ENCODE results near the gene LRRK1. TPM values are rescaled to one million over a fixed set of nuclear protein-coding genes. Genes with fewer than 3 reads are reported as not detected.

Gene LRRK1
- total and polyA plus RNA-seq, 2 of the 13 experiments (the other 11 are each of a cell fraction or from before 2014, with no cell fraction given), result 0.13 to 1.2 TPM

DNA sequence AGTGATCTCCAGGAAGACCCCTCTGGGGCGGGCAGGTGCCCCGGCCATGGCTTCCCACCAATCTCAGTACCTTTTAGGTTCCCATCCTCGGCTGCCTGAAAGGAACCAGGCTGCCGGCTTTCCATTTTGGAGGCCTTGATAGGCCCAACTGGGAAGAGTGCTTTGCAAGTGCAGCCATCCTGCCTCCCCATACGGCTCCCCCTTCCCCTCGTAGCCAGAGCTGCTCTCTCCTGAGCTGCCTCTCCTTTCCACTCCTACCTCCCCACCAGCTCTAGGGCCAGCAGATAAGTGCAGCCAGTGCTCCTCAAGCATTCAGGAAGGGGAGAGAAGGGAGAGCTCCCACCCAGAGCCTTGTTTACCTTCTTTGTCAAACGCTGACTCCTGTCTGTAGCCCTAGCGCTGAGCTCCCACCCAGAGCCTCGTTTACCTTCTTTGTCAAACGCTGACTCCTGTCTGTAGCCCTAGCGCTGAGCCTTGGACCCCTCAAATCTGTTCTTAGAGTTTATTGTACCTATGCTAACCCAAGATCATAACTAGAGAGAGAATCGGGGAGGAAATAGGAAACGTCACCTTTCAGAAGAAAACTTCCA lies 133.0 kb downstream of the LRRK1 start (continued):
- TF ChIP-seq, protein P1, sequence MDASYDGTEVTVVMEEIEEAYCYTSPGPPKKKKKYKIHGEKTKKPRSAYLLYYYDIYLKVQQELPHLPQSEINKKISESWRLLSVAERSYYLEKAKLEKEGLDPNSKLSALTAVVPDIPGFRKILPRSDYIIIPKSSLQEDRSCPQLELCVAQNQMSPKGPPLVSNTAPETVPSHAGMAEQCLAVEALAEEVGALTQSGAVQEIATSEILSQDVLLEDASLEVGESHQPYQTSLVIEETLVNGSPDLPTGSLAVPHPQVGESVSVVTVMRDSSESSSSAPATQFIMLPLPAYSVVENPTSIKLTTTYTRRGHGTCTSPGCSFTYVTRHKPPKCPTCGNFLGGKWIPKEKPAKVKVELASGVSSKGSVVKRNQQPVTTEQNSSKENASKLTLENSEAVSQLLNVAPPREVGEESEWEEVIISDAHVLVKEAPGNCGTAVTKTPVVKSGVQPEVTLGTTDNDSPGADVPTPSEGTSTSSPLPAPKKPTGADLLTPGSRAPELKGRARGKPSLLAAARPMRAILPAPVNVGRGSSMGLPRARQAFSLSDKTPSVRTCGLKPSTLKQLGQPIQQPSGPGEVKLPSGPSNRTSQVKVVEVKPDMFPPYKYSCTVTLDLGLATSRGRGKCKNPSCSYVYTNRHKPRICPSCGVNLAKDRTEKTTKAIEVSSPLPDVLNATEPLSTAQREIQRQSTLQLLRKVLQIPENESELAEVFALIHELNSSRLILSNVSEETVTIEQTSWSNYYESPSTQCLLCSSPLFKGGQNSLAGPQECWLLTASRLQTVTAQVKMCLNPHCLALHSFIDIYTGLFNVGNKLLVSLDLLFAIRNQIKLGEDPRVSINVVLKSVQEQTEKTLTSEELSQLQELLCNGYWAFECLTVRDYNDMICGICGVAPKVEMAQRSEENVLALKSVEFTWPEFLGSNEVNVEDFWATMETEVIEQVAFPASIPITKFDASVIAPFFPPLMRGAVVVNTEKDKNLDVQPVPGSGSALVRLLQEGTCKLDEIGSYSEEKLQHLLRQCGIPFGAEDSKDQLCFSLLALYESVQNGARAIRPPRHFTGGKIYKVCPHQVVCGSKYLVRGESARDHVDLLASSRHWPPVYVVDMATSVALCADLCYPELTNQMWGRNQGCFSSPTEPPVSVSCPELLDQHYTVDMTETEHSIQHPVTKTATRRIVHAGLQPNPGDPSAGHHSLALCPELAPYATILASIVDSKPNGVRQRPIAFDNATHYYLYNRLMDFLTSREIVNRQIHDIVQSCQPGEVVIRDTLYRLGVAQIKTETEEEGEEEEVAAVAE (CRISPR knock-in tag; IDR thresholded peaks at IDR 0.05; ENCODE audit: borderline replicate concordance), result no peak
- TF ChIP-seq MTA1 (CRISPR knock-in tag; IDR thresholded peaks at IDR 0.05; ENCODE audit: borderline replicate concordance) (no peak), HDAC1 (CRISPR knock-in tag; IDR thresholded peaks at IDR 0.05) (no peak), PHF20 (CRISPR knock-in tag; IDR thresholded peaks at IDR 0.05) (no peak), ZNF484 (CRISPR knock-in tag; IDR thresholded peaks at IDR 0.05; ENCODE audit: borderline replicate concordance, low read depth) (no peak)

DNA sequence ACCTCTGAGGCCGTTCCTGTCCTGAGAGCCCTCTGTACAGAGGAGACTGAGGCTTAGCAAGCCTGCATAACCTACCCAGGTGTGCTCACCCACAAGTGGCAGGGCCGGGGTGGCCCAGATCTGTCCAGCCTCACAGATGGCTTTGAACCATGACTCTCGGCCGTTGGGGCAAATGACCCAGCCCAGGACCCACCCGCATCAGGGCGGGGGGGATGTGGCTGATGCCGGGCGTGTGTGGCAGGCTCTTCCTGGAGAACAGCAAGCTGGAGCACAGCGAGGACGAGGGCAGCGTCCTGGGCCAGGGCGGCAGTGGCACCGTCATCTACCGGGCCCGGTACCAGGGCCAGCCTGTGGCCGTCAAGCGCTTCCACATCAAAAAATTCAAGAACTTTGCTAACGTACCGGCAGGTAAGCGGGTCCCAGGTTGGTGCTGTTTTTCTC lies 133.5 kb downstream of the LRRK1 start:
- peaks cover 0 to 9% of the 10 kb centered on the region in 2 experiments; a peak in 3 of 5 replicates for H3K36me3 ChIP-seq (replicated peaks in 1 of 2; ENCODE audit: control insufficient read depth in 1 of 2, insufficient read depth in 2 of 2, low read length in 2 of 2)
- DNase-seq (ENCODE audit: low spot score) (no peak), ATAC-seq (no peak), FAIRE-seq (no peak)
- H3K27ac ChIP-seq (ENCODE audit: extremely low read length, insufficient read depth, low read length), result no peak overlapping the region
- ChIA-PET CTCF (ENCODE audit: low intra/inter-chr PET ratio, low total read pairs) (no interaction called here), POLR2A (no interaction called here)
- H4K20me1 ChIP-seq (ENCODE audit: insufficient read depth, low read length), result no peaks in the 10 kb centered on the region
- TF ChIP-seq, protein P2, sequence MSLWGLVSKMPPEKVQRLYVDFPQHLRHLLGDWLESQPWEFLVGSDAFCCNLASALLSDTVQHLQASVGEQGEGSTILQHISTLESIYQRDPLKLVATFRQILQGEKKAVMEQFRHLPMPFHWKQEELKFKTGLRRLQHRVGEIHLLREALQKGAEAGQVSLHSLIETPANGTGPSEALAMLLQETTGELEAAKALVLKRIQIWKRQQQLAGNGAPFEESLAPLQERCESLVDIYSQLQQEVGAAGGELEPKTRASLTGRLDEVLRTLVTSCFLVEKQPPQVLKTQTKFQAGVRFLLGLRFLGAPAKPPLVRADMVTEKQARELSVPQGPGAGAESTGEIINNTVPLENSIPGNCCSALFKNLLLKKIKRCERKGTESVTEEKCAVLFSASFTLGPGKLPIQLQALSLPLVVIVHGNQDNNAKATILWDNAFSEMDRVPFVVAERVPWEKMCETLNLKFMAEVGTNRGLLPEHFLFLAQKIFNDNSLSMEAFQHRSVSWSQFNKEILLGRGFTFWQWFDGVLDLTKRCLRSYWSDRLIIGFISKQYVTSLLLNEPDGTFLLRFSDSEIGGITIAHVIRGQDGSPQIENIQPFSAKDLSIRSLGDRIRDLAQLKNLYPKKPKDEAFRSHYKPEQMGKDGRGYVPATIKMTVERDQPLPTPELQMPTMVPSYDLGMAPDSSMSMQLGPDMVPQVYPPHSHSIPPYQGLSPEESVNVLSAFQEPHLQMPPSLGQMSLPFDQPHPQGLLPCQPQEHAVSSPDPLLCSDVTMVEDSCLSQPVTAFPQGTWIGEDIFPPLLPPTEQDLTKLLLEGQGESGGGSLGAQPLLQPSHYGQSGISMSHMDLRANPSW (CRISPR knock-in tag; IDR thresholded peaks at IDR 0.05; ENCODE audit: borderline replicate concordance), result no peak
- TF ChIP-seq, protein P3, sequence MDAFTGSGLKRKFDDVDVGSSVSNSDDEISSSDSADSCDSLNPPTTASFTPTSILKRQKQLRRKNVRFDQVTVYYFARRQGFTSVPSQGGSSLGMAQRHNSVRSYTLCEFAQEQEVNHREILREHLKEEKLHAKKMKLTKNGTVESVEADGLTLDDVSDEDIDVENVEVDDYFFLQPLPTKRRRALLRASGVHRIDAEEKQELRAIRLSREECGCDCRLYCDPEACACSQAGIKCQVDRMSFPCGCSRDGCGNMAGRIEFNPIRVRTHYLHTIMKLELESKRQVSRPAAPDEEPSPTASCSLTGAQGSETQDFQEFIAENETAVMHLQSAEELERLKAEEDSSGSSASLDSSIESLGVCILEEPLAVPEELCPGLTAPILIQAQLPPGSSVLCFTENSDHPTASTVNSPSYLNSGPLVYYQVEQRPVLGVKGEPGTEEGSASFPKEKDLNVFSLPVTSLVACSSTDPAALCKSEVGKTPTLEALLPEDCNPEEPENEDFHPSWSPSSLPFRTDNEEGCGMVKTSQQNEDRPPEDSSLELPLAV (CRISPR knock-in tag; conservative IDR thresholded peaks at IDR 0.05; ENCODE audit: low read depth), result no peak
- WGBS (ENCODE audit: low lambda C conversion rate), result 94% methylated on average over 8 of the region's 20 CpGs
- in situ Hi-C loops (cut with HindIII; ENCODE audit: extremely low pct_ligation_motif_present, low pct_unique_long_range_greater_than_20kb), result no loop called here
- no peak overlapping the region for H3K9ac ChIP-seq (ENCODE audit: insufficient read depth, low read depth, low read length)
- H2AFZ ChIP-seq (ENCODE audit: low read length), result no peak overlapping the region
- no TSS peak for BruUV-seq (replicated peaks)
- peaks cover 26% of the 10 kb centered on the region for H3K4me1 ChIP-seq (ENCODE audit: insufficient read depth, low read length)
- intact Hi-C loops (cut with micrococcal nuclease; ENCODE audit: unreplicated experiment), result no loop called here
- H3K9me3 ChIP-seq (ENCODE audit: low read length), result no peaks in the 10 kb centered on the region
- H3K4me2 ChIP-seq (ENCODE audit: low read depth, low read length), result no peak overlapping the region
- no peaks in the 10 kb centered on the region for H3K79me2 ChIP-seq (ENCODE audit: insufficient read depth, low read length)
- H3K4me3 ChIP-seq (replicated peaks in 1 of 3; ENCODE audit: insufficient read depth in 1 of 3, low read depth in 2 of 3, low read length in 3 of 3), result no peak overlapping the region
- no peaks in the 10 kb centered on the region for H3K27me3 ChIP-seq (ENCODE audit: control insufficient read depth in 1 of 2, insufficient read depth in 2 of 2, low read length in 2 of 2)
